Ovary (tissue), 9 donors: ENCODE results near the gene SESN3. TPM values are rescaled to one million over a fixed set of nuclear protein-coding genes. Genes with fewer than 3 reads are reported as not detected.

Experiments
- DNase-seq, 5 donors: peaks; one replicate each; pipeline ENCODE4 v3.0.0-alpha.2; 2019 to 2020
- H3K27ac ChIP-seq, 2 donors: fragments of 200-600 bp; one replicate each; pipeline versions ENCODE4 v1.5.1 to v1.8.0; 2019 to 2022
- H3K27me3 ChIP-seq: fragments of 200-600 bp; one replicate; pipeline ENCODE4 v1.8.0; 2022
- H3K36me3 ChIP-seq: fragments of 200-600 bp; sonication (generic); one replicate; pipeline ENCODE4 v1.5.1; 2019
- H3K4me1 ChIP-seq: one replicate; pipeline ENCODE4 v1.8.1; 2013; ENCODE audit warnings: mild to moderate bottlenecking, moderate library complexity; ENCODE audit not compliant: insufficient read depth
- H3K4me3 ChIP-seq: fragments of 200-600 bp; sonication (generic); one replicate; pipeline ENCODE4 v1.5.1; 2017
- H3K9me3 ChIP-seq, 2 donors: fragments of 200-600 bp in 1 of 2; sonication (generic) in 1 of 2; one replicate each; pipeline versions ENCODE4 v1.5.1 to v1.8.1; 2013 to 2019; ENCODE audit warnings: mild to moderate bottlenecking in 1 of 2, moderate library complexity in 1 of 2
- CTCF ChIP-seq, 3 donors: fragments of 450-650 bp in 2 of 3; fragments of 200-600 bp in 1 of 3; IDR thresholded peaks; one replicate each; pipeline versions ENCODE4 v1.5.1 to v1.8.0; 2016 to 2022; ENCODE audit warnings: antibody characterized with exemption in 3 of 3, mild to moderate bottlenecking in 1 of 3
- EP300 ChIP-seq: sonication (generic); formaldehyde crosslinking; IDR thresholded peaks from one replicate; pipeline ENCODE4 v1.6.1; 2017; ENCODE audit warnings: antibody characterized with exemption
- POLR2A ChIP-seq: fragments of 450-650 bp; IDR thresholded peaks from one replicate; pipeline ENCODE4 v1.6.1; 2017; ENCODE audit warnings: antibody characterized with exemption, mild to moderate bottlenecking, moderate library complexity
- WGBS, 3 donors: extraction: QIAGEN DNeasy Blood & Tissue Kit in 1 of 3; methylation state at CpG; one replicate each; pipeline versions ENCODE4 v1.1.5 to v1.1.7; 2013 to 2017; 5-methylcytosine and 5-hydroxymethylcytosine counted together
- intact Hi-C, 4 donors: fragments of 100-400 bp; cut with DNase I; formaldehyde crosslinking; loops; one replicate each; pipeline versions ENCODE4 v1.11.0 to v1.15.1; 2022 to 2023
- polyA plus RNA-seq, 2 donors: library from polyadenylated mRNA; stranded (reverse); fragments of 200-250 nt in 1 of 2; fragments of 350-450 nt in 1 of 2; fragmentation: Illumina TruSeq in 1 of 2; extraction: RNeasy Lipid Tissue Mini Kit (QIAGEN cat#74804) in 1 of 2; gene quantifications; one replicate each; pipeline ENCODE4 v1.2.3, GENCODE V29; 2013 to 2014
- total RNA-seq, 7 donors: library from RNA; depleted of rRNA in 2 of 7; stranded (reverse); fragments of >200 nt in 2 of 7; fragmentation: NEBNext Ultra II Directional in 3 of 7; extraction: Animal tissue kit (Norgen Biotek cat#: 25700) in 3 of 7; gene quantifications; one replicate each; pipeline versions ENCODE4 v1.1.0 to v1.2.4, GENCODE V29; 2016 to 2023
- donor health status: DM: no; HTN: no; CAD: no; lungs with moderate emphysema.
- donor health status: DM: no; HTN: no; CAD: no.
- donor health status: Bipolar disorder and iron deficiency.
- donor health status: DM: yes; HTN: yes; CAD: no.
- donor health status: DM: no; HTN: no; CAD: no.
- donor health status: DM: yes; HTN: yes; CAD: no.

SESN3 gene
- total and polyA plus RNA-seq, 9 donors, result 14.5 to 77.3 (median 43.0) TPM

- no peak for DNase-seq
Measured at GRCh38 chr11:95242091-95242844, 11.3 kb upstream of the SESN3 start.

GRCh38 chr11:95241681-95242081 lies 10.7 kb upstream of the SESN3 start:
- intact Hi-C loops, result no loop called here
- TF ChIP-seq POLR2A (no peak), CTCF (IDR thresholded peaks at IDR 0.05) (no peak), EP300 (no peak)
- Histone ChIP-seq H3K27me3 (no peaks in the 10 kb centered on the region), H3K36me3 (no peaks in the 10 kb centered on the region), H3K27ac (no peak overlapping the region), H3K4me1 (no peaks in the 10 kb centered on the region), H3K4me3 (peak overlapping the region; percentile 3), H3K9me3 (no peaks in the 10 kb centered on the region)
- DNase-seq, result no peak
- WGBS, 3 donors, result 51 to 65% (median 64%) methylated on average over 5 of the region's 5 CpGs

More at GRCh38 chr11:95242091-95242844, 11.3 kb upstream of the SESN3 start:
- TF ChIP-seq EP300 (no peak), POLR2A (no peak), CTCF (IDR thresholded peaks at IDR 0.05) (no peak)
- Histone ChIP-seq H3K9me3 (no peaks in the 10 kb centered on the region), H3K27me3 (no peaks in the 10 kb centered on the region), H3K36me3 (no peaks in the 10 kb centered on the region), H3K27ac (no peak overlapping the region), H3K4me3 (peak overlapping the region; percentile 3), H3K4me1 (no peaks in the 10 kb centered on the region)
- 31 to 46% (median 39%) methylated on average over 8 of the region's 8 CpGs for WGBS, 3 donors
- intact Hi-C loops, result no loop called here

- WGBS, 3 donors, result 80 to 92% (median 85%) methylated on average over 5 of the region's 5 CpGs
- intact Hi-C loops, result loop anchor here in 1 of 4 donors (10.0 kb wide), 1 partner anchor 465 kb away; no protein-coding TSS in a partner anchor
Measured at GRCh38 chr11:95239871-95240649, 9.1 kb upstream of the SESN3 start.

More at GRCh38 chr11:95239871-95240649, 9.1 kb upstream of the SESN3 start:
- no peaks in the 10 kb centered on the region for H3K9me3 ChIP-seq
- TF ChIP-seq POLR2A, result no peak
- no peak for TF ChIP-seq EP300
- no peak for TF ChIP-seq CTCF (IDR thresholded peaks at IDR 0.05)
- no peak overlapping the region for H3K4me3 ChIP-seq
- DNase-seq, result no peak
- no peaks in the 10 kb centered on the region for H3K36me3 ChIP-seq
- no peak overlapping the region for H3K27ac ChIP-seq
- no peaks in the 10 kb centered on the region for H3K4me1 ChIP-seq
- no peaks in the 10 kb centered on the region for H3K27me3 ChIP-seq
